ENCODE results near the gene CSMD2. TPM values are rescaled to one million over a fixed set of nuclear protein-coding genes. Genes with fewer than 3 reads are reported as not detected.

Gene CSMD2
- total and polyA plus RNA-seq, 2 of the 8 experiments (the other 6 are each of a cell fraction or from before 2014, with no cell fraction given): 7.0 to 14.7 TPM

- H4K8ac ChIP-seq (ENCODE audit: extremely low read depth, insufficient read depth, low read length): no peak overlapping the region; the same call in 1 of the 2 replicates
- FAIRE-seq (no peak), DNase-seq (ENCODE audit: low read depth in 1 of 2, low spot score in 2 of 2) (no peak)
- no peaks in the 10 kb centered on the region for H3K23me2 ChIP-seq (ENCODE audit: low read depth, low read length)
- H3K9me3 ChIP-seq (ENCODE audit: insufficient read depth in 2 of 2, low read depth in 1 of 2, low read length in 1 of 2): no peaks in the 10 kb centered on the region
- H4K91ac ChIP-seq (replicated peaks; ENCODE audit: insufficient read length, low read length): no peak overlapping the region
- no peak overlapping the region for H3K23ac ChIP-seq (ENCODE audit: insufficient read length)
- H3K79me2 ChIP-seq (ENCODE audit: control insufficient read depth in 1 of 2, insufficient read depth in 2 of 2, low read length in 2 of 2): no peaks in the 10 kb centered on the region
- no peak overlapping the region for H3K4me2 ChIP-seq (ENCODE audit: insufficient read depth in 1 of 2, low read depth in 2 of 2, low read length in 2 of 2)
- H3K14ac ChIP-seq (ENCODE audit: insufficient read length): no peak overlapping the region
- H3K9ac ChIP-seq (replicated peaks in 1 of 4; ENCODE audit: extremely low read depth in 1 of 4, low read depth in 3 of 4, low read length in 3 of 4): no peak overlapping the region
- H2BK120ac ChIP-seq (replicated peaks; ENCODE audit: low read depth, low read length): no peak overlapping the region
- no peak overlapping the region for H2AFZ ChIP-seq (ENCODE audit: low read length)
- no peaks in the 10 kb centered on the region; a peak in 1 of 8 replicates for H3K36me3 ChIP-seq (ENCODE audit: control insufficient read depth in 2 of 4, insufficient read depth in 4 of 4, low read length in 3 of 4)
- no peak overlapping the region for H2BK12ac ChIP-seq (ENCODE audit: low read depth, low read length)
- no peak overlapping the region for H3K18ac ChIP-seq (ENCODE audit: extremely low read depth, low read length)
- no peak overlapping the region for H3K27ac ChIP-seq (ENCODE audit: low read depth, low read length)
- H2BK15ac ChIP-seq (ENCODE audit: low read length): no peak overlapping the region
- H2AK5ac ChIP-seq (ENCODE audit: low read depth, low read length): no peak overlapping the region
- no peak overlapping the region for H2BK5ac ChIP-seq (ENCODE audit: low read depth, low read length)
- no peak overlapping the region for H3K4ac ChIP-seq (replicated peaks; ENCODE audit: insufficient read length, low read depth, low read length)
- H3K56ac ChIP-seq (replicated peaks; ENCODE audit: insufficient read length, low read depth, low read length): no peak overlapping the region
- 93% methylated on average over 5 of the region's 5 CpGs; no CpG with 5 or more reads in 1 of the 2 experiments for WGBS, 2 experiments (ENCODE audit: extremely low coverage in 1 of 2, insufficient coverage in 1 of 2, insufficient read length in 1 of 2, insufficient replicate concordance in 2 of 2, low coverage in 1 of 2, low lambda C conversion rate in 2 of 2, missing lambda C conversion rate in 1 of 2)
- CTCF ChIA-PET (ENCODE audit: partially characterized antibody): interaction anchor here (0.9 to 3.5 kb wide), 4 partner anchors 8 to 236 kb away, joined by 4 to 9 read pairs (median 6); no protein-coding TSS in a partner anchor
- no peaks in the 10 kb centered on the region; the same call in 1 of the 2 replicates for H3K79me1 ChIP-seq (ENCODE audit: low read depth, low read length)
- H4K5ac ChIP-seq (ENCODE audit: insufficient read length, low read depth, low read length): no peak overlapping the region
- POLR2A ChIA-PET (ENCODE audit: partially characterized antibody): interaction anchor here (0.7 to 1.6 kb wide), 2 partner anchors 8 to 9 kb away, joined by 3 read pairs; no protein-coding TSS in a partner anchor
- no peaks in the 10 kb centered on the region; a peak in 1 of 7 replicates for H3K4me1 ChIP-seq (replicated peaks in 1 of 4; ENCODE audit: control insufficient read depth in 3 of 4, insufficient read depth in 4 of 4, low read length in 3 of 4)
- no peaks in the 10 kb centered on the region for H3K27me3 ChIP-seq (replicated peaks in 1 of 4; ENCODE audit: control insufficient read depth in 3 of 4, extremely low read depth in 1 of 4, insufficient read depth in 3 of 4, low read length in 3 of 4)
- no peaks in the 10 kb centered on the region for H4K20me1 ChIP-seq (replicated peaks in 1 of 2; ENCODE audit: control insufficient read depth in 1 of 2, insufficient read depth in 2 of 2, low read length in 2 of 2)
- no peak overlapping the region for H3K4me3 ChIP-seq (ENCODE audit: extremely low read depth in 1 of 4, insufficient read depth in 2 of 4, low read depth in 3 of 4, low read length in 4 of 4)
- no peak overlapping the region for H2BK20ac ChIP-seq (ENCODE audit: low read length)
- no peak for TF ChIP-seq NRF1 (IDR thresholded peaks at IDR 0.05; ENCODE audit: low read depth, low read length)
- TF ChIP-seq SIRT6 (IDR thresholded peaks at IDR 0.05; ENCODE audit: low read length): no peak
These were observed 287.9 kb downstream of the CSMD2 start for GRCh38 chr1:33876970-33877650.
